GM10248 (cell line): ENCODE measurements around the gene OGFR.

ENCODE experiments used
- CTCF ChIA-PET: fragments of 300-600 bp; sonication (Branson Sonifier 250); formaldehyde crosslinking; extraction: SDS; loops from one replicate; lab custom pipeline; 2021; ENCODE audit warnings: antibody characterized with exemption; lab: Yijun Ruan, JAX
- POLR2A ChIA-PET: fragments of 350-650 bp; sonication (Branson Sonifier 250); formaldehyde crosslinking; extraction: SDS; loops from one replicate; lab custom pipeline; 2020; ENCODE audit warnings: antibody characterized with exemption; lab: Yijun Ruan, JAX
- DNase-seq: peaks from one replicate; pipeline ENCODE4 v3.0.0; 2012; ENCODE audit errors: extremely low spot score
- CTCF ChIP-seq: IDR thresholded peaks from 2 replicates; pipeline ENCODE4 v1.5.1; 2012; ENCODE audit warnings: mild to moderate bottlenecking, low read depth; ENCODE audit errors: extremely low read depth, missing control alignments, control extremely low read depth

OGFR gene

GRCh38 chr20:62760856-62761758 lies 43.5 kb upstream of the OGFR start:
- POLR2A ChIA-PET: no interaction called here
- CTCF ChIA-PET: interaction anchor here (1.0 kb wide), 1 partner anchor 28 kb away, joined by 3 read pairs; no protein-coding TSS in a partner anchor
- DNase-seq: no peak
- TF ChIP-seq CTCF: no peak

GRCh38 chr20:62761759-62762131 lies 42.9 kb upstream of the OGFR start:
- no peak for TF ChIP-seq CTCF
- DNase-seq: no peak
- CTCF ChIA-PET: no interaction called here
- POLR2A ChIA-PET: no interaction called here

- DNase-seq: no peak
- no peak for TF ChIP-seq CTCF
- CTCF ChIA-PET: no interaction called here
- POLR2A ChIA-PET: no interaction called here
These were observed 42.3 kb upstream of the OGFR start for GRCh38 chr20:62762376-62762775.

GRCh38 chr20:62762801-62763368 lies 41.8 kb upstream of the OGFR start:
- CTCF ChIA-PET: no interaction called here
- DNase-seq: no peak
- no peak for TF ChIP-seq CTCF
- POLR2A ChIA-PET: interaction anchor here (0.6 kb wide), 1 partner anchor 70 kb away, joined by 3 read pairs; no protein-coding TSS in a partner anchor

- ChIA-PET CTCF (no interaction called here), POLR2A (interaction anchor here (0.6 kb wide), 1 partner anchor 70 kb away, joined by 3 read pairs; no protein-coding TSS in a partner anchor)
- no peak for DNase-seq
- TF ChIP-seq CTCF: no peak
These were observed 41.2 kb upstream of the OGFR start for GRCh38 chr20:62763404-62763803.

- ChIA-PET POLR2A (no interaction called here), CTCF (interaction anchor here (0.9 to 1.3 kb wide), 2 partner anchors 26 to 53 kb away, joined by 3 to 5 read pairs; no protein-coding TSS in a partner anchor)
- no peak for TF ChIP-seq CTCF
- no peak for DNase-seq
These were observed 40.3 kb upstream of the OGFR start for GRCh38 chr20:62764156-62764935.
